GM23338 (cell line): ENCODE data around the gene C15orf40. TPM values are rescaled to one million over a fixed set of nuclear protein-coding genes. Genes with fewer than 3 reads are reported as not detected.

Experiments
- ATAC-seq: fragments of 200-7000 bp; cut with Tn5 transposase; 3 replicates; pipeline ENCODE4 v1.9.1; 2020
- DNase-seq: peaks from one replicate; pipeline ENCODE4 v3.0.0-alpha.2; 2015; ENCODE audit warnings: low spot score
- H2AFZ ChIP-seq: fragments of 200-600 bp; sonication (generic); 2 replicates; pipeline ENCODE4 v1.8.0; 2016; ENCODE audit warnings: antibody characterized with exemption, mild to moderate bottlenecking, moderate library complexity
- H3F3A ChIP-seq: fragments of 200-600 bp; sonication (generic); replicated peaks from 2 replicates; pipeline ENCODE4 v1.8.0; 2017; ENCODE audit warnings: antibody characterized with exemption, mixed run types, low read depth
- H3K27ac ChIP-seq: fragments of 200-600 bp; sonication (generic); 2 replicates; pipeline ENCODE4 v1.6.1; 2016; ENCODE audit warnings: low read depth
- H3K27me3 ChIP-seq: fragments of 200-600 bp; sonication (generic); 2 replicates; pipeline ENCODE4 v1.8.0; 2016; ENCODE audit warnings: mild to moderate bottlenecking, mixed run types, moderate library complexity; ENCODE audit not compliant: insufficient read depth
- H3K36me3 ChIP-seq: fragments of 200-600 bp; sonication (generic); 2 replicates; pipeline ENCODE4 v1.8.0; 2016; ENCODE audit warnings: mild to moderate bottlenecking; ENCODE audit not compliant: insufficient read depth
- H3K4me1 ChIP-seq: fragments of 200-600 bp; sonication (generic); 2 replicates; pipeline ENCODE4 v1.8.0; 2016; ENCODE audit warnings: mild to moderate bottlenecking, moderate library complexity; ENCODE audit not compliant: insufficient read depth
- H3K4me2 ChIP-seq: fragments of 200-600 bp; sonication (generic); 2 replicates; pipeline ENCODE4 v1.7.1; 2017; ENCODE audit warnings: mixed run types
- H3K4me3 ChIP-seq: fragments of 200-600 bp; sonication (generic); 2 replicates; pipeline ENCODE4 v1.6.1; 2016; ENCODE audit warnings: mixed run types
- H3K79me2 ChIP-seq: fragments of 200-600 bp; sonication (generic); replicated peaks from 2 replicates; pipeline ENCODE4 v1.8.0; 2017; ENCODE audit warnings: mild to moderate bottlenecking; ENCODE audit not compliant: insufficient read depth
- H3K9me2 ChIP-seq: fragments of 200-600 bp; sonication (generic); 2 replicates; pipeline ENCODE4 v1.8.0; 2017; ENCODE audit not compliant: insufficient read depth
- H4K20me1 ChIP-seq: fragments of 200-600 bp; sonication (generic); replicated peaks from 2 replicates; pipeline ENCODE4 v1.8.0; 2017; ENCODE audit warnings: mild to moderate bottlenecking; ENCODE audit not compliant: insufficient read depth
- H3K27ac Mint-ChIP-seq: 2 replicates; pipeline ENCODE4 v1.8.0; 2020; ENCODE audit warnings: inconsistent platforms, mild to moderate bottlenecking, moderate library complexity, mixed read lengths
- H3K27me3 Mint-ChIP-seq: 3 replicates; pipeline ENCODE4 v1.8.0; 2022; ENCODE audit warnings: low read depth, mild to moderate bottlenecking, moderate library complexity, mixed read lengths, inconsistent platforms; ENCODE audit not compliant: insufficient read depth, poor library complexity
- H3K36me3 Mint-ChIP-seq: 3 replicates; pipeline ENCODE4 v1.8.0; 2021; ENCODE audit warnings: low read depth, mild to moderate bottlenecking, inconsistent platforms, moderate library complexity, mixed read lengths
- H3K4me1 Mint-ChIP-seq: 3 replicates; pipeline ENCODE4 v1.8.0; 2020; ENCODE audit warnings: mild to moderate bottlenecking, inconsistent platforms, mixed read lengths
- H3K4me3 Mint-ChIP-seq: 3 replicates; pipeline ENCODE4 v1.8.0; 2021; ENCODE audit warnings: moderate library complexity, mild to moderate bottlenecking, inconsistent platforms, mixed read lengths
- H3K9me3 Mint-ChIP-seq: 3 replicates; pipeline ENCODE4 v1.8.0; 2020; ENCODE audit warnings: moderate library complexity, mild to moderate bottlenecking, inconsistent platforms, mixed read lengths
- CREB1 ChIP-seq: fragments of 250-450 bp; sonication (Bioruptor Pico); IDR thresholded peaks from 2 replicates; pipeline ENCODE4 v1.5.0; 2020; ENCODE audit warnings: low read depth, mild to moderate bottlenecking, moderate library complexity
- EZH2 ChIP-seq: fragments of 200-600 bp; sonication (generic); IDR thresholded peaks from one replicate; pipeline ENCODE4 v1.8.0; 2017; ENCODE audit warnings: antibody characterized with exemption, mild to moderate bottlenecking, low read depth; ENCODE audit not compliant: unreplicated experiment
- EZH2phosphoT487 ChIP-seq: fragments of 200-600 bp; sonication (generic); IDR thresholded peaks from one replicate; pipeline ENCODE4 v1.8.1; 2018; ENCODE audit warnings: antibody characterized with exemption; ENCODE audit not compliant: unreplicated experiment
- JUNB ChIP-seq: IDR thresholded peaks from one replicate; pipeline ENCODE4 v1.6.1; 2016; ENCODE audit warnings: antibody characterized with exemption; ENCODE audit not compliant: unreplicated experiment
- POLR2AphosphoS5 ChIP-seq: IDR thresholded peaks from 2 replicates; pipeline ENCODE4 v1.6.1; 2016; ENCODE audit warnings: antibody characterized with exemption, low read depth
- STAT1 ChIP-seq: IDR thresholded peaks from one replicate; pipeline ENCODE4 v1.6.1; 2016; ENCODE audit warnings: antibody characterized with exemption; ENCODE audit not compliant: unreplicated experiment
- ZNF114 ChIP-seq: fragments of 250-450 bp; sonication (Bioruptor Pico); IDR thresholded peaks from 2 replicates; pipeline ENCODE4 v1.5.0; 2020; ENCODE audit warnings: mild to moderate bottlenecking, moderate library complexity
- ZNF331 ChIP-seq: fragments of 250-450 bp; sonication (Bioruptor Pico); IDR thresholded peaks from 2 replicates; pipeline ENCODE4 v1.5.0; 2020; ENCODE audit warnings: low read depth, mild to moderate bottlenecking, moderate library complexity
- polyA plus RNA-seq: library from polyadenylated mRNA; unstranded; fragments of >200 nt; fragmentation: Nextera tagmentation; extraction: Ambion mirVana; gene quantifications from 2 replicates; pipeline ENCODE4 v1.2.1, GENCODE V29; 2016
- total RNA-seq: library from RNA; depleted of rRNA; stranded (reverse); fragments of >200 nt; shearing (Covaris generic); gene quantifications from 2 replicates; pipeline ENCODE4 v1.2.3, GENCODE V29; 2014
- TF ChIP-seq, protein P1 (sequence below): IDR thresholded peaks from 2 replicates; pipeline ENCODE4 v1.6.1; 2016; ENCODE audit warnings: antibody characterized with exemption
- TF ChIP-seq, protein P2 (sequence below): IDR thresholded peaks from one replicate; pipeline ENCODE4 v1.6.1; 2018; ENCODE audit warnings: antibody characterized with exemption; ENCODE audit not compliant: unreplicated experiment
- TF ChIP-seq, protein P3 (sequence below), 2 experiments: fragments of 200-600 bp in 1 of 2; sonication (generic) in 1 of 2; conservative IDR thresholded peaks; 2 replicates each; pipeline versions ENCODE4 v1.5.1 to v1.6.1; 2016 to 2017; ENCODE audit warnings: antibody characterized with exemption in 2 of 2, low read depth in 2 of 2, mild to moderate bottlenecking in 2 of 2, moderate library complexity in 1 of 2
- TF ChIP-seq, protein P4 (sequence below): fragments of 250-450 bp; sonication (Bioruptor Pico); IDR thresholded peaks from 2 replicates; pipeline ENCODE4 v1.5.0; 2020; ENCODE audit warnings: mild to moderate bottlenecking, moderate library complexity

Gene C15orf40
- total and polyA plus RNA-seq, 2 experiments from 2014 or later: 7.3 to 26.3 TPM

DNA sequence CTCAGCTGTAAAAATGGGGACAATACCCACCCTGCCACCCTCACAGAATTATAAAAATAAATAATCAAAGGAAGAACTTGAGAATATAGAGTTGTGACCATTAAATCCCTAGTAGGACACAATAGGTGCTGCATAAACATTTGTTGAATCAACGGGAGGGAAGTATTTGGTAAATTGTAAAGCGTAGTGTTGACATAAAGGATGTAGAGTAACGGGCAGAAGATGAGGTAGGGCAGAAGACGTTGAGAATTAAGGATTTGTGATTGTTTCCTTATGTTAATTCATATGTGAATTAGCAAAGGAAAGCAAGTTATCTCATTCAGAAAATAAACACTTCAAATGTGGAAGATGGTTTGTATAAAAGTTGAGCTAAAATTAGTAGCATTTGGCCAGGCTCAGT is 18.3 kb downstream of the C15orf40 start (continued):
- TF ChIP-seq STAT1 (no peak), EZH2phosphoT487 (no peak), CREB1 (CRISPR knock-in tag) (no peak), ZNF331 (CRISPR knock-in tag) (no peak), EZH2 (no peak), POLR2AphosphoS5 (no peak)
- TF ChIP-seq, protein P1, sequence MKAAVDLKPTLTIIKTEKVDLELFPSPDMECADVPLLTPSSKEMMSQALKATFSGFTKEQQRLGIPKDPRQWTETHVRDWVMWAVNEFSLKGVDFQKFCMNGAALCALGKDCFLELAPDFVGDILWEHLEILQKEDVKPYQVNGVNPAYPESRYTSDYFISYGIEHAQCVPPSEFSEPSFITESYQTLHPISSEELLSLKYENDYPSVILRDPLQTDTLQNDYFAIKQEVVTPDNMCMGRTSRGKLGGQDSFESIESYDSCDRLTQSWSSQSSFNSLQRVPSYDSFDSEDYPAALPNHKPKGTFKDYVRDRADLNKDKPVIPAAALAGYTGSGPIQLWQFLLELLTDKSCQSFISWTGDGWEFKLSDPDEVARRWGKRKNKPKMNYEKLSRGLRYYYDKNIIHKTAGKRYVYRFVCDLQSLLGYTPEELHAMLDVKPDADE: no peak
- TF ChIP-seq, protein P2, sequence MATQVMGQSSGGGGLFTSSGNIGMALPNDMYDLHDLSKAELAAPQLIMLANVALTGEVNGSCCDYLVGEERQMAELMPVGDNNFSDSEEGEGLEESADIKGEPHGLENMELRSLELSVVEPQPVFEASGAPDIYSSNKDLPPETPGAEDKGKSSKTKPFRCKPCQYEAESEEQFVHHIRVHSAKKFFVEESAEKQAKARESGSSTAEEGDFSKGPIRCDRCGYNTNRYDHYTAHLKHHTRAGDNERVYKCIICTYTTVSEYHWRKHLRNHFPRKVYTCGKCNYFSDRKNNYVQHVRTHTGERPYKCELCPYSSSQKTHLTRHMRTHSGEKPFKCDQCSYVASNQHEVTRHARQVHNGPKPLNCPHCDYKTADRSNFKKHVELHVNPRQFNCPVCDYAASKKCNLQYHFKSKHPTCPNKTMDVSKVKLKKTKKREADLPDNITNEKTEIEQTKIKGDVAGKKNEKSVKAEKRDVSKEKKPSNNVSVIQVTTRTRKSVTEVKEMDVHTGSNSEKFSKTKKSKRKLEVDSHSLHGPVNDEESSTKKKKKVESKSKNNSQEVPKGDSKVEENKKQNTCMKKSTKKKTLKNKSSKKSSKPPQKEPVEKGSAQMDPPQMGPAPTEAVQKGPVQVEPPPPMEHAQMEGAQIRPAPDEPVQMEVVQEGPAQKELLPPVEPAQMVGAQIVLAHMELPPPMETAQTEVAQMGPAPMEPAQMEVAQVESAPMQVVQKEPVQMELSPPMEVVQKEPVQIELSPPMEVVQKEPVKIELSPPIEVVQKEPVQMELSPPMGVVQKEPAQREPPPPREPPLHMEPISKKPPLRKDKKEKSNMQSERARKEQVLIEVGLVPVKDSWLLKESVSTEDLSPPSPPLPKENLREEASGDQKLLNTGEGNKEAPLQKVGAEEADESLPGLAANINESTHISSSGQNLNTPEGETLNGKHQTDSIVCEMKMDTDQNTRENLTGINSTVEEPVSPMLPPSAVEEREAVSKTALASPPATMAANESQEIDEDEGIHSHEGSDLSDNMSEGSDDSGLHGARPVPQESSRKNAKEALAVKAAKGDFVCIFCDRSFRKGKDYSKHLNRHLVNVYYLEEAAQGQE: no peak
- TF ChIP-seq, protein P3, sequence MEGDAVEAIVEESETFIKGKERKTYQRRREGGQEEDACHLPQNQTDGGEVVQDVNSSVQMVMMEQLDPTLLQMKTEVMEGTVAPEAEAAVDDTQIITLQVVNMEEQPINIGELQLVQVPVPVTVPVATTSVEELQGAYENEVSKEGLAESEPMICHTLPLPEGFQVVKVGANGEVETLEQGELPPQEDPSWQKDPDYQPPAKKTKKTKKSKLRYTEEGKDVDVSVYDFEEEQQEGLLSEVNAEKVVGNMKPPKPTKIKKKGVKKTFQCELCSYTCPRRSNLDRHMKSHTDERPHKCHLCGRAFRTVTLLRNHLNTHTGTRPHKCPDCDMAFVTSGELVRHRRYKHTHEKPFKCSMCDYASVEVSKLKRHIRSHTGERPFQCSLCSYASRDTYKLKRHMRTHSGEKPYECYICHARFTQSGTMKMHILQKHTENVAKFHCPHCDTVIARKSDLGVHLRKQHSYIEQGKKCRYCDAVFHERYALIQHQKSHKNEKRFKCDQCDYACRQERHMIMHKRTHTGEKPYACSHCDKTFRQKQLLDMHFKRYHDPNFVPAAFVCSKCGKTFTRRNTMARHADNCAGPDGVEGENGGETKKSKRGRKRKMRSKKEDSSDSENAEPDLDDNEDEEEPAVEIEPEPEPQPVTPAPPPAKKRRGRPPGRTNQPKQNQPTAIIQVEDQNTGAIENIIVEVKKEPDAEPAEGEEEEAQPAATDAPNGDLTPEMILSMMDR (conservative IDR thresholded peaks at IDR 0.05; ENCODE audit: low read depth in 2 of 2): no peak

DNA sequence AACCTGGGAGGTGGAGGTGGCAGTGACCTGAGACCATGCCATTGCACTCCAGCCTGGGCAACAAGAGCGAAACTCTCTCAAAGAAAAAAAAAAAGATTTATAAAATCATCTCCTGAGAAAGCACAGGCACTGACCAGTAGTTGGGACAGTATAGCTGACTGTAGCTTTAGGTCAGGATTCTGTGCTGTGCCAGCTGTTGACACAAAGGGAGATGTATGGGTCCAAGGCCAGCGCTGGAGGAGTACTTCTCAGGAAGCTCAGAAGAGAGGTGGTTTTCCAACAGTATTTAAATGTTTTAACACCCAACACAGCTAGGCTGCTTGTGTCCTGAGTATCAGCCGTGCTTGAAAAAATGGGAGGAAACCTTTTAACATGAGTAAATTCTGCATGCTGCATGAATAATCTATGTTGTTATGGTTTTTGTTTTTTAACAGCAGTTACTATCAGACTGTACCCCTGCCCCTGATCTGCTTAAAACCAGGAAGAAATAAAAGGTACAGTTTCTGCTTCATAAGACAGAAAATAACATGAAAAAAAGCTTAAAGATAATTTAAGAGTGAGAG is 18.9 kb downstream of the C15orf40 start:
- no peaks in the 10 kb centered on the region for H3K9me2 ChIP-seq
- TF ChIP-seq POLR2AphosphoS5 (no peak), EZH2phosphoT487 (no peak), CREB1 (CRISPR knock-in tag) (no peak), STAT1 (no peak), JUNB (no peak), ZNF114 (CRISPR knock-in tag) (no peak), ZNF331 (CRISPR knock-in tag) (no peak)
- TF ChIP-seq, protein P4, sequence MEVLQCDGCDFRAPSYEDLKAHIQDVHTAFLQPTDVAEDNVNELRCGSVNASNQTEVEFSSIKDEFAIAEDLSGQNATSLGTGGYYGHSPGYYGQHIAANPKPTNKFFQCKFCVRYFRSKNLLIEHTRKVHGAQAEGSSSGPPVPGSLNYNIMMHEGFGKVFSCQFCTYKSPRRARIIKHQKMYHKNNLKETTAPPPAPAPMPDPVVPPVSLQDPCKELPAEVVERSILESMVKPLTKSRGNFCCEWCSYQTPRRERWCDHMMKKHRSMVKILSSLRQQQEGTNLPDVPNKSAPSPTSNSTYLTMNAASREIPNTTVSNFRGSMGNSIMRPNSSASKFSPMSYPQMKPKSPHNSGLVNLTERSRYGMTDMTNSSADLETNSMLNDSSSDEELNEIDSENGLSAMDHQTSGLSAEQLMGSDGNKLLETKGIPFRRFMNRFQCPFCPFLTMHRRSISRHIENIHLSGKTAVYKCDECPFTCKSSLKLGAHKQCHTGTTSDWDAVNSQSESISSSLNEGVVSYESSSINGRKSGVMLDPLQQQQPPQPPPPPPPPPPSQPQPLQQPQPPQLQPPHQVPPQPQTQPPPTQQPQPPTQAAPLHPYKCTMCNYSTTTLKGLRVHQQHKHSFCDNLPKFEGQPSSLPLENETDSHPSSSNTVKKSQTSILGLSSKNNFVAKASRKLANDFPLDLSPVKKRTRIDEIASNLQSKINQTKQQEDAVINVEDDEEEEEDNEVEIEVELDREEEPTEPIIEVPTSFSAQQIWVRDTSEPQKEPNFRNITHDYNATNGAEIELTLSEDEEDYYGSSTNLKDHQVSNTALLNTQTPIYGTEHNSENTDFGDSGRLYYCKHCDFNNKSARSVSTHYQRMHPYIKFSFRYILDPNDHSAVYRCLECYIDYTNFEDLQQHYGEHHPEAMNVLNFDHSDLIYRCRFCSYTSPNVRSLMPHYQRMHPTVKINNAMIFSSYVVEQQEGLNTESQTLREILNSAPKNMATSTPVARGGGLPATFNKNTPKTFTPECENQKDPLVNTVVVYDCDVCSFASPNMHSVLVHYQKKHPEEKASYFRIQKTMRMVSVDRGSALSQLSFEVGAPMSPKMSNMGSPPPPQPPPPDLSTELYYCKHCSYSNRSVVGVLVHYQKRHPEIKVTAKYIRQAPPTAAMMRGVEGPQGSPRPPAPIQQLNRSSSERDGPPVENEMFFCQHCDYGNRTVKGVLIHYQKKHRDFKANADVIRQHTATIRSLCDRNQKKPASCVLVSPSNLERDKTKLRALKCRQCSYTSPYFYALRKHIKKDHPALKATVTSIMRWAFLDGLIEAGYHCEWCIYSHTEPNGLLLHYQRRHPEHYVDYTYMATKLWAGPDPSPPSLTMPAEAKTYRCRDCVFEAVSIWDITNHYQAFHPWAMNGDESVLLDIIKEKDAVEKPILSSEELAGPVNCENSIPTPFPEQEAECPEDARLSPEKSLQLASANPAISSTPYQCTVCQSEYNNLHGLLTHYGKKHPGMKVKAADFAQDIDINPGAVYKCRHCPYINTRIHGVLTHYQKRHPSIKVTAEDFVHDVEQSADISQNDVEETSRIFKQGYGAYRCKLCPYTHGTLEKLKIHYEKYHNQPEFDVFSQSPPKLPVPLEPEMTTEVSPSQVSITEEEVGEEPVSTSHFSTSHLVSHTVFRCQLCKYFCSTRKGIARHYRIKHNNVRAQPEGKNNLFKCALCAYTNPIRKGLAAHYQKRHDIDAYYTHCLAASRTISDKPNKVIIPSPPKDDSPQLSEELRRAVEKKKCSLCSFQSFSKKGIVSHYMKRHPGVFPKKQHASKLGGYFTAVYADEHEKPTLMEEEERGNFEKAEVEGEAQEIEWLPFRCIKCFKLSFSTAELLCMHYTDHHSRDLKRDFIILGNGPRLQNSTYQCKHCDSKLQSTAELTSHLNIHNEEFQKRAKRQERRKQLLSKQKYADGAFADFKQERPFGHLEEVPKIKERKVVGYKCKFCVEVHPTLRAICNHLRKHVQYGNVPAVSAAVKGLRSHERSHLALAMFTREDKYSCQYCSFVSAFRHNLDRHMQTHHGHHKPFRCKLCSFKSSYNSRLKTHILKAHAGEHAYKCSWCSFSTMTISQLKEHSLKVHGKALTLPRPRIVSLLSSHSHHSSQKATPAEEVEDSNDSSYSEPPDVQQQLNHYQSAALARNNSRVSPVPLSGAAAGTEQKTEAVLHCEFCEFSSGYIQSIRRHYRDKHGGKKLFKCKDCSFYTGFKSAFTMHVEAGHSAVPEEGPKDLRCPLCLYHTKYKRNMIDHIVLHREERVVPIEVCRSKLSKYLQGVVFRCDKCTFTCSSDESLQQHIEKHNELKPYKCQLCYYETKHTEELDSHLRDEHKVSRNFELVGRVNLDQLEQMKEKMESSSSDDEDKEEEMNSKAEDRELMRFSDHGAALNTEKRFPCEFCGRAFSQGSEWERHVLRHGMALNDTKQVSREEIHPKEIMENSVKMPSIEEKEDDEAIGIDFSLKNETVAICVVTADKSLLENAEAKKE (CRISPR knock-in tag): no peak

More for the DNA sequence above, 18.9 kb downstream of the C15orf40 start:
- Histone ChIP-seq H3K4me1 (no peaks in the 10 kb centered on the region), H3K27ac (no peak overlapping the region), H2AFZ (no peak overlapping the region), H3K27me3 (no peaks in the 10 kb centered on the region), H3F3A (no peaks in the 10 kb centered on the region), H4K20me1 (0 out of 2 replicates have a peak, but pooled peaks cover 5% of the 10 kb centered on the region), H3K79me2 (peaks cover 8% of the 10 kb centered on the region; the same call in 1 of the 2 replicates), H3K4me2 (no peak overlapping the region), H3K4me3 (no peak overlapping the region), H3K36me3 (peaks cover 10% of the 10 kb centered on the region)
- H3K9me3 Mint-ChIP-seq: no peaks in the 10 kb centered on the region; the same call in 2 of the 3 replicates
- H3K27me3 Mint-ChIP-seq: peaks cover 5% of the 10 kb centered on the region
- H3K4me3 Mint-ChIP-seq: no peak overlapping the region
- H3K4me1 Mint-ChIP-seq: no peaks in the 10 kb centered on the region; the same call in 2 of the 3 replicates
- DNase-seq (no peak), ATAC-seq (no peak)
- H3K36me3 Mint-ChIP-seq: peaks cover 30% of the 10 kb centered on the region
- no peak overlapping the region for H3K27ac Mint-ChIP-seq
